Motor neuron (in vitro differentiated cells): Measurements from ENCODE around the gene SLC41A1. TPM values are rescaled to one million over a fixed set of nuclear protein-coding genes. Genes with fewer than 3 reads are reported as not detected.

Source experiments
- ATAC-seq, 8 experiments: fragments of 200-7000 bp; cut with Tn5 transposase; replicated peaks in 6 of 8; 2 replicates each; pipeline ENCODE4 v1.8.0; 2021; ENCODE audit warnings: mild to moderate bottlenecking in 8 of 8, moderate library complexity in 8 of 8
- H3K27ac ChIP-seq, 2 donors: fragments of 250-450 bp; sonication (Bioruptor Pico); 2 replicates each; pipeline ENCODE4 v1.9.0; 2021; ENCODE audit warnings: antibody characterized with exemption in 2 of 2, mild to moderate bottlenecking in 2 of 2, moderate library complexity in 1 of 2
- H3K4me1 ChIP-seq, 2 donors: fragments of 250-450 bp; sonication (Bioruptor Pico); replicated peaks in 1 of 2; 2 replicates each; pipeline ENCODE4 v1.6.1; 2021; ENCODE audit warnings: antibody characterized with exemption in 2 of 2, mild to moderate bottlenecking in 2 of 2, moderate library complexity in 1 of 2
- H3K4me3 ChIP-seq, 5 donors: fragments of 250-450 bp; sonication (Bioruptor Pico); 2 replicates each; pipeline ENCODE4 v1.9.0; 2021; ENCODE audit warnings: antibody characterized with exemption in 5 of 5, mild to moderate bottlenecking in 5 of 5, moderate library complexity in 4 of 5
- WGBS, 10 experiments: fragments of 450-650 bp; shearing (Covaris generic); methylation state at CpG; one replicate each; pipeline ENCODE4 v1.0.0; 2022; 5-methylcytosine and 5-hydroxymethylcytosine counted together
- in situ Hi-C, 9 experiments: fragments of 400-800 bp; cut with MboI; loops; one replicate each; pipeline ENCODE4 v1.15.0; 2021; ENCODE audit warnings: low sequenced_read_pairs in 9 of 9, low pct_unique_long_range_greater_than_20kb in 2 of 9; ENCODE audit not compliant: unreplicated experiment in 9 of 9
- total RNA-seq, 8 experiments: library from RNA; unstranded; fragments of 300-600 nt; gene quantifications; 2 replicates each; pipeline versions ENCODE4 v1.2.3 to v1.2.4, GENCODE V29; 2022

Gene SLC41A1
- total RNA-seq, 8 experiments from 2014 or later = 9.1 to 72.4 (median 16.0) TPM

- no peaks in the 10 kb centered on the region for H3K4me1 ChIP-seq
- H3K27ac ChIP-seq = no peak overlapping the region
- no peak overlapping the region for H3K4me3 ChIP-seq
- 50 to 100% (median 76%) methylated on average over 2 to 4 of the region's 5 CpGs for WGBS, 10 experiments
- peak in 2 of 8 experiments; percentile 28 to 32 for ATAC-seq
- in situ Hi-C loops = no loop called here
These were observed 73.4 kb downstream of the SLC41A1 start for GRCh38 chr1:205739348-205740160.

Other genes with a start within 250 kb of the SLC41A1 start
- gene ELK4, start 181.2 kb downstream of the SLC41A1 start, total RNA-seq = 10 to 100 TPM in 5 of 8 experiments, 1 to 10 TPM in 3; 6.8 to 21.3 (median 11.5) TPM
- 1 to 10 TPM in 5 of 8 experiments, under 1 TPM in 3; 0.40 to 2.7 (median 2.0) TPM for gene SLC45A3, start 132.7 kb downstream of the SLC41A1 start, total RNA-seq
- gene NUCKS1, start 63.0 kb downstream of the SLC41A1 start, total RNA-seq = 100 to 1,000 TPM in 7 of 8 experiments, 10 to 100 TPM in 1; 88.0 to 300 (median 172) TPM
- 10 to 100 TPM in 4 of 8 experiments, 1 to 10 TPM in 4; 1.6 to 26.2 (median 6.6) TPM for gene RAB29, start 37.7 kb downstream of the SLC41A1 start, total RNA-seq
- 1 to 10 TPM in 2 of 8 experiments, under 1 TPM in 5, not detected in 1; 0.05 to 1.8 (median 0.52) TPM for gene PM20D1, start 36.9 kb upstream of the SLC41A1 start, total RNA-seq
- 1 to 10 TPM in 1 of 8 experiments, under 1 TPM in 5, not detected in 2; 0.05 to 2.0 (median 0.33) TPM for gene SLC26A9, start 130.3 kb upstream of the SLC41A1 start, total RNA-seq
- 1 to 10 TPM in 4 of 8 experiments, under 1 TPM in 4; 0.11 to 4.6 (median 1.0) TPM for gene RAB7B, start 190.2 kb upstream of the SLC41A1 start, total RNA-seq
- under 1 TPM in 1 of 8 experiments, not detected in 7; 0.76 TPM for gene CTSE, start 210.7 kb upstream of the SLC41A1 start, total RNA-seq
- 1 to 10 TPM in 1 of 8 experiments, under 1 TPM in 2, not detected in 5; 0.29 to 1.2 (median 0.87) TPM for gene RHEX, start 240.0 kb upstream of the SLC41A1 start, total RNA-seq